Measurements from ENCODE around the gene CALML6.

DNA sequence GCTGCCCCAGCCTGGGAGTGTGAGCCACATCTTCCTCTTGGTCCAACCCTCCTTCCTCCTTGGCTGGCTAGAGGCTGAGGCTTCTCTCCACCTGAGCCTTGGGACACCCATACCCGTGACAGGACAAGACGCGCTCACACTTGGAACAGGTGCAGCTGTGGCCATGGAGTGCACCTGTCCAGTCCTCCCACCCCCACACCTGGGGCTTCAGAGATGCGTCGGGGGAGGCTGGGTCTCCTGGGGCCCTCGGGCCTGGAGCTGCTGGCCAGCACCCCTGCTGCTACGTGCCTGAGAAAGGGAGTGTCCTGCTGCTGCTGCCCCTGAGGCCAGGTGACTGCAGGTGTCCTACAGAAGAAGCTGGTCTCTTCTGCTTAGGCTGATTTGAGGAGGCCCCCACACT, 41.0 kb downstream of the CALML6 start:
- TF ChIP-seq, protein P1, sequence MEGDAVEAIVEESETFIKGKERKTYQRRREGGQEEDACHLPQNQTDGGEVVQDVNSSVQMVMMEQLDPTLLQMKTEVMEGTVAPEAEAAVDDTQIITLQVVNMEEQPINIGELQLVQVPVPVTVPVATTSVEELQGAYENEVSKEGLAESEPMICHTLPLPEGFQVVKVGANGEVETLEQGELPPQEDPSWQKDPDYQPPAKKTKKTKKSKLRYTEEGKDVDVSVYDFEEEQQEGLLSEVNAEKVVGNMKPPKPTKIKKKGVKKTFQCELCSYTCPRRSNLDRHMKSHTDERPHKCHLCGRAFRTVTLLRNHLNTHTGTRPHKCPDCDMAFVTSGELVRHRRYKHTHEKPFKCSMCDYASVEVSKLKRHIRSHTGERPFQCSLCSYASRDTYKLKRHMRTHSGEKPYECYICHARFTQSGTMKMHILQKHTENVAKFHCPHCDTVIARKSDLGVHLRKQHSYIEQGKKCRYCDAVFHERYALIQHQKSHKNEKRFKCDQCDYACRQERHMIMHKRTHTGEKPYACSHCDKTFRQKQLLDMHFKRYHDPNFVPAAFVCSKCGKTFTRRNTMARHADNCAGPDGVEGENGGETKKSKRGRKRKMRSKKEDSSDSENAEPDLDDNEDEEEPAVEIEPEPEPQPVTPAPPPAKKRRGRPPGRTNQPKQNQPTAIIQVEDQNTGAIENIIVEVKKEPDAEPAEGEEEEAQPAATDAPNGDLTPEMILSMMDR (IDR thresholded peaks at IDR 0.05), result no peak
- TF ChIP-seq POLR2A (IDR thresholded peaks at IDR 0.05) (no peak), EP300 (IDR thresholded peaks at IDR 0.05) (no peak)

All from tibial nerve (tissue), 4 donors.